ENCODE measurements around the gene CCDC192. TPM values are rescaled to one million over a fixed set of nuclear protein-coding genes. Genes with fewer than 3 reads are reported as not detected.

CCDC192 gene
- total RNA-seq, 1 donor from 2014 or later = 0.31 TPM

DNA sequence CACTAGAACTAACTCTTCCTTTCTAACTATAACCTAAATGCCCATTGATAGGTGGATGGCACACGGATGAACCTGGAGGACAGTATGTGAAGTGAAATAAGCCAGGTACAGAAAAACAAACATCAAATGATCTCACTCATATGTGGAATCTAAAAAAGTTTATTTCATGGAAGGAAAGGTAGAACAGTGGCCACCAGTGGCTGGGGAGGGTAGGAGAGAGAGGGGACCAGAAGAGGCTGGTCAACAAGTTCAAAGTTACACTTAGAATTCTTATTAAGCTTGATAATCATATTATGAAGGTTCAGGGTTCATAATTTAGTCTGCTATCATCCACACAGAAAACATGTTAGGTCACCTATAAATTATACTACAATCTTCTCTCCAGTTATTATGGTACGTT is 272.8 kb downstream of the CCDC192 start:
- Mint-ChIP-seq H3K27me3 (no peaks in the 10 kb centered on the region), H3K4me1 (ENCODE audit: unreplicated experiment) (no peaks in the 10 kb centered on the region), H3K4me3 (no peak overlapping the region), H3K27ac (no peak overlapping the region), H3K9me3 (no peaks in the 10 kb centered on the region), H3K36me3 (no peaks in the 10 kb centered on the region)
- no peak for DNase-seq (ENCODE audit: extremely low spot score, unreplicated experiment)
- TF ChIP-seq, protein P1, sequence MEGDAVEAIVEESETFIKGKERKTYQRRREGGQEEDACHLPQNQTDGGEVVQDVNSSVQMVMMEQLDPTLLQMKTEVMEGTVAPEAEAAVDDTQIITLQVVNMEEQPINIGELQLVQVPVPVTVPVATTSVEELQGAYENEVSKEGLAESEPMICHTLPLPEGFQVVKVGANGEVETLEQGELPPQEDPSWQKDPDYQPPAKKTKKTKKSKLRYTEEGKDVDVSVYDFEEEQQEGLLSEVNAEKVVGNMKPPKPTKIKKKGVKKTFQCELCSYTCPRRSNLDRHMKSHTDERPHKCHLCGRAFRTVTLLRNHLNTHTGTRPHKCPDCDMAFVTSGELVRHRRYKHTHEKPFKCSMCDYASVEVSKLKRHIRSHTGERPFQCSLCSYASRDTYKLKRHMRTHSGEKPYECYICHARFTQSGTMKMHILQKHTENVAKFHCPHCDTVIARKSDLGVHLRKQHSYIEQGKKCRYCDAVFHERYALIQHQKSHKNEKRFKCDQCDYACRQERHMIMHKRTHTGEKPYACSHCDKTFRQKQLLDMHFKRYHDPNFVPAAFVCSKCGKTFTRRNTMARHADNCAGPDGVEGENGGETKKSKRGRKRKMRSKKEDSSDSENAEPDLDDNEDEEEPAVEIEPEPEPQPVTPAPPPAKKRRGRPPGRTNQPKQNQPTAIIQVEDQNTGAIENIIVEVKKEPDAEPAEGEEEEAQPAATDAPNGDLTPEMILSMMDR (conservative IDR thresholded peaks at IDR 0.05) = peak; percentile 28

DNA sequence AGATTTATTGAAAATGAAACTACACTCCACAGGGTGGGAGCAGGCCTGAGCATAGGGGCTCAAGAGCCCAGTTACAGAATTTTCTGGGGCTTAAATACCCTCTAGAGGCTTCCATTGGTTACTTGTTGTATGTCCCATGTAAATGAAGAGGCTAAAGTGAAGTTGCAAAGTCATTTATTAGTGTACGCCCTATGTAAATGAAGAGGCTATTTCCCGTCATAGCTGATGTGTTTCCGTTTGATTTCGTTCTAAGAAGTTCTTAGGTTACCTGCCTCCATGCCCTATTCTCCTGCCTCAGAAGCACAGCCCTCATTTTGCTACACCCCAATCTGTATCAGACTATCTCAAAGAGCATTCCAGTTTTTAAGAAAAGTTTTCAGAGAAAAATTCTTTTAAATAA is 273.3 kb downstream of the CCDC192 start:
- H3K27me3 Mint-ChIP-seq = no peaks in the 10 kb centered on the region
- H3K27ac Mint-ChIP-seq = no peak overlapping the region
- no peak for DNase-seq (ENCODE audit: extremely low spot score, unreplicated experiment)
- H3K4me1 Mint-ChIP-seq (ENCODE audit: unreplicated experiment) = peaks cover 5% of the 10 kb centered on the region
- H3K4me3 Mint-ChIP-seq = no peak overlapping the region
- H3K9me3 Mint-ChIP-seq = no peaks in the 10 kb centered on the region
- TF ChIP-seq, protein P1 (conservative IDR thresholded peaks at IDR 0.05) = no peak
- H3K36me3 Mint-ChIP-seq = no peaks in the 10 kb centered on the region

- Mint-ChIP-seq H3K4me1 (ENCODE audit: unreplicated experiment) (peaks cover 9% of the 10 kb centered on the region), H3K27me3 (no peaks in the 10 kb centered on the region), H3K9me3 (no peaks in the 10 kb centered on the region), H3K36me3 (no peaks in the 10 kb centered on the region), H3K4me3 (no peak overlapping the region), H3K27ac (no peak overlapping the region)
- DNase-seq (ENCODE audit: extremely low spot score, unreplicated experiment) = no peak
- TF ChIP-seq, protein P1 (conservative IDR thresholded peaks at IDR 0.05) = no peak
Observed at GRCh38 chr5:127976991-127977717, 274.0 kb downstream of the CCDC192 start.

DNA sequence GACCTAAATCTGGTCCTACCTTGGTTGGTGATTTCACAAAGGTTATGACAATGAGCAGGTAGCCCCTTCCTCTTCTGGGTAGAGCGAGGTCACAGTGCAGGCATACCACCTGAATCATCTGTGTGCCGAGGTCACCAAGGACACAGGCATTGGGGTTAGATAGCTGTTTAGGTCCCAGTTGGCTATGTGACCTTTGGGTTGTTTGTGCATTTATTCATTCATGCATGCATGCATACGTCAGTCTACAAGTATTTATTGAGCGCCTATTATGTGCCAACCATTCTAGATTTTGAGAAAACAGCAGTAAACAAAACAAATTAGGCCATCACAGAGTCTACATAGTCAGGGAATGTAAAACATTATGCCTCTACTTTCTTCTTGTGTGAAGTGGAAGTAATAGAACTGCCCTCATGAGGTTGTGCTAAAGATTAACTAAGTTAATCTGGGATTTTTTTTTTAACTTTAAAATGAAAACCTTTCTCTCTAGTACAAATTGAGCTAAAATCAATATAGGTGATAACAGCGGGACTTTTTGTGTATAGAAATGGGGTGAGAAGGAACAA is 275.6 kb downstream of the CCDC192 start:
- no peaks in the 10 kb centered on the region for H3K9me3 Mint-ChIP-seq
- H3K4me1 Mint-ChIP-seq (ENCODE audit: unreplicated experiment) = peaks cover 18% of the 10 kb centered on the region
- TF ChIP-seq, protein P1 (conservative IDR thresholded peaks at IDR 0.05) = no peak
- DNase-seq (ENCODE audit: extremely low spot score, unreplicated experiment) = no peak
- H3K4me3 Mint-ChIP-seq = peak overlapping the region; percentile 6
- no peaks in the 10 kb centered on the region for H3K36me3 Mint-ChIP-seq
- H3K27ac Mint-ChIP-seq = no peak overlapping the region
- H3K27me3 Mint-ChIP-seq = no peaks in the 10 kb centered on the region

DNA sequence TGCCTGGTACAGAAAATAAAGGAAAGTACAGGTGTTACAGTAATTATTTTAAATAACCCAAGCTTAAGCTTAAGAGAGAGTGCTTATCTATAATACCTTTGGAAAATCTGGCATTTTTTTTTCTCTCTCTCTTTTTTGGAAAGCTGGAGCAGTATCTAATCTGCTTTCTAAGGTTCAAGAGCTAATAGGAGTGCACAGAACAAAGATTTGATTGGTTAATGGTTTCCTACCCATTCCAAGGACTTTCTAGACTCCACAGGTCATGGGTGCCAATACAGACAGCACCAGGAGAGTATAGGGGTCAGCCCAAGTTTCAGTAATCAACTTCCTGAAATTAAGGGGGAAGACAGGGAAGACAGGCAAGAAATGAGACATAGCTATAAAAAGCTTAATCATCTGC is 276.3 kb downstream of the CCDC192 start:
- TF ChIP-seq, protein P1 (conservative IDR thresholded peaks at IDR 0.05) = no peak
- no peaks in the 10 kb centered on the region for H3K36me3 Mint-ChIP-seq
- no peak overlapping the region for H3K27ac Mint-ChIP-seq
- H3K9me3 Mint-ChIP-seq = no peaks in the 10 kb centered on the region
- no peaks in the 10 kb centered on the region for H3K27me3 Mint-ChIP-seq
- peaks cover 18% of the 10 kb centered on the region for H3K4me1 Mint-ChIP-seq (ENCODE audit: unreplicated experiment)
- DNase-seq (ENCODE audit: extremely low spot score, unreplicated experiment) = no peak
- no peak overlapping the region for H3K4me3 Mint-ChIP-seq

Measured in type B pancreatic cell (in vitro differentiated cells).